AG09319 (cell line): ENCODE results near the gene CARMIL1.

ENCODE experiments used
- DNase-seq: peaks from one replicate; pipeline ENCODE4 v3.0.0-alpha.2; 2010; ENCODE audit warnings: low read depth; ENCODE audit errors: extremely low read depth
- TF ChIP-seq, protein P1 (sequence below): IDR thresholded peaks from 2 replicates; pipeline ENCODE4 v1.5.1; 2011; ENCODE audit warnings: low read depth, mild to moderate bottlenecking, inconsistent platforms, low read length, moderate library complexity

The CARMIL1 gene

GRCh38 chr6:25333471-25333870, 54.3 kb downstream of the CARMIL1 start:
- TF ChIP-seq, protein P1, sequence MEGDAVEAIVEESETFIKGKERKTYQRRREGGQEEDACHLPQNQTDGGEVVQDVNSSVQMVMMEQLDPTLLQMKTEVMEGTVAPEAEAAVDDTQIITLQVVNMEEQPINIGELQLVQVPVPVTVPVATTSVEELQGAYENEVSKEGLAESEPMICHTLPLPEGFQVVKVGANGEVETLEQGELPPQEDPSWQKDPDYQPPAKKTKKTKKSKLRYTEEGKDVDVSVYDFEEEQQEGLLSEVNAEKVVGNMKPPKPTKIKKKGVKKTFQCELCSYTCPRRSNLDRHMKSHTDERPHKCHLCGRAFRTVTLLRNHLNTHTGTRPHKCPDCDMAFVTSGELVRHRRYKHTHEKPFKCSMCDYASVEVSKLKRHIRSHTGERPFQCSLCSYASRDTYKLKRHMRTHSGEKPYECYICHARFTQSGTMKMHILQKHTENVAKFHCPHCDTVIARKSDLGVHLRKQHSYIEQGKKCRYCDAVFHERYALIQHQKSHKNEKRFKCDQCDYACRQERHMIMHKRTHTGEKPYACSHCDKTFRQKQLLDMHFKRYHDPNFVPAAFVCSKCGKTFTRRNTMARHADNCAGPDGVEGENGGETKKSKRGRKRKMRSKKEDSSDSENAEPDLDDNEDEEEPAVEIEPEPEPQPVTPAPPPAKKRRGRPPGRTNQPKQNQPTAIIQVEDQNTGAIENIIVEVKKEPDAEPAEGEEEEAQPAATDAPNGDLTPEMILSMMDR: no peak
- no peak for DNase-seq

GRCh38 chr6:25334793-25335192, 55.6 kb downstream of the CARMIL1 start:
- TF ChIP-seq, protein P1: no peak
- DNase-seq: no peak

DNA sequence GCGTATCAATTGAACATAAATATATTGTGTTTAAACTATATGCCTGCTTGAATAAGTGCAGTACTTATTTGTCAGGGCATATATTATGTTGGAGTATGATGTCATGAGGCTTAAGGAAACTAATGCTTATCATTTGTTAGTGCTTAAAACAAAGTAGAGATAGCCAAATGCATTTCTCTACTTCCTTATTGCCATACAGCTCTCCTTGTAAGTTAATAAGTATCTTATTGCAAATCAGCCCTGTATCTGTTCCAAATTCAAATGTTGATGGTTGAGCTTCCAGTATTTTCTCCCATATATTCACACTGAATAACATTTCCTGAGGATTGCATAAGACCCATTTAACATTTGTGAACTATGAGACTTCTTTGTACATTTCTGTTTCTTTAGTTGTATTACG, 57.8 kb downstream of the CARMIL1 start:
- TF ChIP-seq, protein P1: no peak

DNA sequence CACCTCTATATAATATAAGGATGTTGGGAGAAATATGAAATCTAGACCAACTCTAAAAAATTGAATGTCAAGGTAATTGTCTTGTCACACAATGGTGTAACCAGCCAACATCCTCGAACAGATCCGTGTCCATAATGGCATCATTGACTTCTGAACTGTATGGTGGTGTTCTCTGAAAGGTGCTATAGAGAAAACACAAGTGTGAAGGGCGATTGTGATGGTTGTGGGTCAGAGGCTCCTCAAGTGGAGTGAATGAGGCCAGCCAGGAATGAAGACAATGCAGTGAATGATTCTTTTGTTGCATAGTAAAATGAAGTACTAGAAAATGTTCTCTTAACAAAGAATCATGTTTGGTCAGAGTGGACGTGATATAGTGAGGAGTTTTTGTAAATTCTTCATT, 58.3 kb downstream of the CARMIL1 start:
- TF ChIP-seq, protein P1: no peak
- DNase-seq: no peak

More for the DNA sequence above, 57.8 kb downstream of the CARMIL1 start:
- no peak for DNase-seq

DNA sequence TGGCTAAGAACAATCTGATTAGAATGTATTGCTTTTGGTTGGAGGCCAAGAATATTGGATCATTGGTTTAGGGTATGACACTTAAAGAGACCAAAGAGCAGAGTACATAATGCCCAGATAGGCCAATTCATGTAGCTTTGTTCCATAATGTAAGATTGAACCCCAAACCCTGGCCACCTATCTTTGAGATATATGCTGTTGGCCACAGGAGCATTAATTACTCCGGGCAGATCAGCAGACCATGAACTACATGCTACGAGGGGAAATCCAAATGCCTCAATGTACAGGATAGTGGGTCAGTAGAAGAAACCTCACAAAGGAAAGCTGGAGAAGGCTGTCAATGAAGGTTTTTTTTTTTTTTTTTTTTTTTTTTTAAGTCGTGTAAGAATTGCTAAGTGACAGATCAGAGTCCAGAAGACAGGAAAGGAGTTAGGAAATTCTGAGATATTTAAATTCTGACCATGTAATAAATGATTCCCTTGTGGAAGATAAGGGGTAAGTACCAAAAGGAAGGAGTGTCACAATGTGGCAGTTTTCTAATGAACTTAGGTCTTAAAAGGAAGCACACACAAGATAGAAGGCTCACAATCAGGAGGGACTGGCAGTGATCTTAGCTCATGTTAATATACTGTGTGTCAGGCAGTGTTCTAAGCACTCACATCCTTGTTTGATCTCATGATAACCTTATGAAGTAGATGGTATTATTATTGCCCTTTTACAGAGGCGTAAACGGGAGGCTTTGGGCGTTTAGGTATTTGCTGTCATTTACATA, 61.4 kb downstream of the CARMIL1 start:
- DNase-seq: no peak
- TF ChIP-seq, protein P1: no peak

DNA sequence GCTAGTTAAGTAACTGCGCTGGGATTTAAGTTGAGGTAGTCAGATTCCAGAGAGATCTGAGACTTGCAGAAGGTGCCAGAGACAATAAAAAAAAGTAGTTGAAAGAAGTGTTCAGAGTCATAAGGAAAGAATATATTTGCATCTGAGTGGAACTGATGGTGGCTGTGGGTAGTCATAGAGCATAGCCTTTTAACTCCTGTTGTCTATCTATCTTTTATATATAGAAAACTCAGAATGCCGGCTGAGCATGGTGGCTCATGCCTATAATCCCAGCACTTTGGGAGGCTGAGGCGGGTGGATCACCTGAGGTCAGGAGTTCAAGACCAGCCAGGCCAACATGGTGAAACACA, 62.0 kb downstream of the CARMIL1 start:
- DNase-seq: no peak
- TF ChIP-seq, protein P1: no peak

DNA sequence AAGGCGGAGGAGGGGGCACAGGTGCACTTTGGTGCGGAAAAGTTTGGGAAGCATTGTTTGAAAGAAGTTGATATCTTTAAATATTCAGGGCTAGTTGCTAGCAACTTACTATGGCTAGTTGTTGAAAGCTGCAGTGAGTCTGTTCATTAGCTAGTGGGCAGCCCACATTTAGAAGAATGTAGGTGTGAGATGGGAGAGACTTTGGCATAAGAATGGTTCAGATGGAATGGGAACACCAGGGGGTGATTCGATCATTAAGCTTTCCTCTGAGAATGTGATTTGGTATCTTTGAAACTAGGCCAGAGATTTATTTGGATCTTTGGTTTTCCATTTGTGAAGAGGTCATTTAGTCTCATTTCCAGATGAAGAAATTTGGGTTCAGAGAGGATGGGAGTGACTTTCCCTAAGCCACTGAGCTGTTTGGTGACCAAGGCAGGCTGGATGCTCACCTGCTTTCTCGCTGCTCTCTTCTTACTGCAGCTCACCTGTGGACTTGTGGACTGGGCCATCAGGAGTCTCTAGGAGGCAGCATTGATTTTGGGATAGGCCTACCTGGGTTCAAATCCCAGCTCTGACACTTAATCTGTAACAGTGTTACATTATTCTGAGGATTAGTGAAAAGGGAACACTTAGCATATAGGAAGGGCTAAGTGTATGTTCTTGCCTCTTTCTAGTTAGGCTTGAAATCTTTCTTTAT, 62.9 kb downstream of the CARMIL1 start:
- TF ChIP-seq, protein P1: no peak
- no peak for DNase-seq
